ENCODE measurements around the gene THTPA.

DNA sequence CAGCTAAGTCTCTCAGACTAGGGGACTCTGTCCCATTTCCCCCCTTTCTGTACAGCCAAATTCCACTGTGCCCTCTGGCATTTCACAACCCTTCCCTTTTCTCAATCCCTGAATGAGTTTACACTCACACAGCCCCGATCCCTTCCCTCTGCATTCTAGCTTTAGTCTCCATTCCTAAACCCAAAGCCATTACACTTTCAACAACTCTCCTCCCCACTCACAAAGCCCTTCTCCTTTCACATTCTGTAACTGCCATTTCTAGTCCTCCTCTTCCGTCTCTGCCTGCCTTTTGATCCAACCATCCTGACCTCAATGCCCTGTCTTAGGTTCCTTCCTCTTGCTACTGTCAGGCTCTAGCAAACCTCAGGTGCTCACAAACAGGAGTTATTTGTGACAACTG, 8.1 kb upstream of the THTPA start:
- TF ChIP-seq, protein P1, sequence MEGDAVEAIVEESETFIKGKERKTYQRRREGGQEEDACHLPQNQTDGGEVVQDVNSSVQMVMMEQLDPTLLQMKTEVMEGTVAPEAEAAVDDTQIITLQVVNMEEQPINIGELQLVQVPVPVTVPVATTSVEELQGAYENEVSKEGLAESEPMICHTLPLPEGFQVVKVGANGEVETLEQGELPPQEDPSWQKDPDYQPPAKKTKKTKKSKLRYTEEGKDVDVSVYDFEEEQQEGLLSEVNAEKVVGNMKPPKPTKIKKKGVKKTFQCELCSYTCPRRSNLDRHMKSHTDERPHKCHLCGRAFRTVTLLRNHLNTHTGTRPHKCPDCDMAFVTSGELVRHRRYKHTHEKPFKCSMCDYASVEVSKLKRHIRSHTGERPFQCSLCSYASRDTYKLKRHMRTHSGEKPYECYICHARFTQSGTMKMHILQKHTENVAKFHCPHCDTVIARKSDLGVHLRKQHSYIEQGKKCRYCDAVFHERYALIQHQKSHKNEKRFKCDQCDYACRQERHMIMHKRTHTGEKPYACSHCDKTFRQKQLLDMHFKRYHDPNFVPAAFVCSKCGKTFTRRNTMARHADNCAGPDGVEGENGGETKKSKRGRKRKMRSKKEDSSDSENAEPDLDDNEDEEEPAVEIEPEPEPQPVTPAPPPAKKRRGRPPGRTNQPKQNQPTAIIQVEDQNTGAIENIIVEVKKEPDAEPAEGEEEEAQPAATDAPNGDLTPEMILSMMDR (IDR thresholded peaks at IDR 0.05) = no peak
- TF ChIP-seq POLR2A (IDR thresholded peaks at IDR 0.05) (no peak), EP300 (IDR thresholded peaks at IDR 0.05) (no peak), POLR2AphosphoS5 (IDR thresholded peaks at IDR 0.05) (no peak)
